Caco-2 (cell line): ENCODE measurements around the gene ITPR1. TPM values are rescaled to one million over a fixed set of nuclear protein-coding genes. Genes with fewer than 3 reads are reported as not detected.

Experiments
- BruUV-seq: library from RNA; stranded (reverse); fragments of 400-500 nt; replicated peaks from 2 replicates; lab custom pipeline; 2021; lab: Mats Ljungman, UMichigan
- CTCF ChIA-PET: fragments of 300-600 bp; sonication (Branson Sonifier 250); formaldehyde crosslinking; loops from one replicate; lab custom pipeline; 2022; ENCODE audit warnings: antibody characterized with exemption; lab: Charles Lee
- POLR2A ChIA-PET: fragments of 300-600 bp; sonication (Branson Sonifier 250); formaldehyde crosslinking; loops from one replicate; lab custom pipeline; 2022; ENCODE audit warnings: antibody characterized with exemption; lab: Charles Lee
- DNase-seq, 2 experiments: peaks; one replicate each; pipeline versions ENCODE4 v3.0.0 to v3.0.0-alpha.2; 2020 to 2022
- H3K27me3 ChIP-seq: replicated peaks from 2 replicates; pipeline ENCODE4 v1.6.0; 2011; ENCODE audit warnings: low read length; ENCODE audit not compliant: control insufficient read depth, insufficient read depth
- H3K36me3 ChIP-seq: 2 replicates; pipeline ENCODE4 v1.5.1; 2011; ENCODE audit warnings: low read length; ENCODE audit not compliant: control insufficient read depth, insufficient read depth
- H3K4me1 ChIP-seq: fragments of 250-450 bp; sonication (Bioruptor Pico); 2 replicates; pipeline ENCODE4 v1.5.1; 2020; ENCODE audit warnings: mild to moderate bottlenecking
- H3K4me3 ChIP-seq: 2 replicates; pipeline ENCODE4 v1.5.1; 2011; ENCODE audit warnings: low read depth, mild to moderate bottlenecking, control low read depth, low read length
- H3K9me3 ChIP-seq: fragments of 250-450 bp; sonication (Bioruptor Pico); 2 replicates; pipeline ENCODE4 v1.5.1; 2020; ENCODE audit warnings: mild to moderate bottlenecking, moderate library complexity
- H3K27ac Mint-ChIP-seq: one replicate; pipeline ENCODE4 v1.8.0; 2022; ENCODE audit warnings: mixed read lengths; ENCODE audit not compliant: unreplicated experiment
- H3K27me3 Mint-ChIP-seq: one replicate; pipeline ENCODE4 v1.8.0; 2022; ENCODE audit warnings: mixed read lengths; ENCODE audit not compliant: insufficient read depth, unreplicated experiment
- H3K36me3 Mint-ChIP-seq: one replicate; pipeline ENCODE4 v1.8.0; 2022; ENCODE audit warnings: mild to moderate bottlenecking, mixed read lengths; ENCODE audit not compliant: insufficient read depth, unreplicated experiment
- H3K4me1 Mint-ChIP-seq: one replicate; pipeline ENCODE4 v1.8.0; 2022; ENCODE audit warnings: low read depth, mixed read lengths; ENCODE audit not compliant: unreplicated experiment
- H3K4me3 Mint-ChIP-seq: one replicate; pipeline ENCODE4 v1.8.0; 2022; ENCODE audit warnings: mild to moderate bottlenecking, moderate library complexity, mixed read lengths; ENCODE audit not compliant: unreplicated experiment
- H3K9me3 Mint-ChIP-seq: one replicate; pipeline ENCODE4 v1.8.0; 2022; ENCODE audit warnings: mixed read lengths; ENCODE audit not compliant: unreplicated experiment
- CTCF ChIP-seq, 2 experiments: fragments of 200-600 bp in 1 of 2; IDR thresholded peaks; 1 replicate in 1 of 2; 2 replicates in 1 of 2; pipeline versions ENCODE4 v1.5.1 to v1.8.0; 2011 to 2022; ENCODE audit warnings: antibody characterized with exemption in 1 of 2, control low read depth in 1 of 2, inconsistent platforms in 1 of 2, low read depth in 1 of 2, low read length in 1 of 2, mild to moderate bottlenecking in 1 of 2, moderate library complexity in 1 of 2; ENCODE audit not compliant: insufficient read depth in 1 of 2, severe bottlenecking in 1 of 2, unreplicated experiment in 1 of 2
- intact Hi-C: fragments of 100-400 bp; cut with micrococcal nuclease; formaldehyde crosslinking; loops from one replicate; pipeline ENCODE4 v1.10.0; 2022; ENCODE audit not compliant: unreplicated experiment
- total RNA-seq: library from RNA; stranded (reverse); gene quantifications from 2 replicates; pipeline ENCODE4 v1.2.3, GENCODE V29; 2022

ITPR1 gene
- total RNA-seq, 1 experiment from 2014 or later, result 10.4 TPM

GRCh38 chr3:4674216-4674615 is 181.1 kb downstream of the ITPR1 start:
- Histone ChIP-seq H3K9me3 (no peaks in the 10 kb centered on the region), H3K4me3 (no peak overlapping the region), H3K36me3 (no peaks in the 10 kb centered on the region), H3K4me1 (no peaks in the 10 kb centered on the region), H3K27me3 (no peaks in the 10 kb centered on the region)
- TF ChIP-seq CTCF (IDR thresholded peaks at IDR 0.05; ENCODE audit: insufficient read depth in 1 of 2, low read depth in 1 of 2, low read length in 1 of 2, severe bottlenecking in 1 of 2, unreplicated experiment in 1 of 2), result no peak
- CTCF ChIA-PET, result no interaction called here
- H3K27ac Mint-ChIP-seq, result no peak overlapping the region
- POLR2A ChIA-PET, result no interaction called here
- no peaks in the 10 kb centered on the region for H3K36me3 Mint-ChIP-seq
- H3K4me1 Mint-ChIP-seq, result no peaks in the 10 kb centered on the region
- no TSS peak for BruUV-seq
- H3K4me3 Mint-ChIP-seq, result no peak overlapping the region
- H3K9me3 Mint-ChIP-seq, result no peaks in the 10 kb centered on the region
- DNase-seq, result no peak
- intact Hi-C loops, result no loop called here
- no peaks in the 10 kb centered on the region for H3K27me3 Mint-ChIP-seq

- TF ChIP-seq CTCF (IDR thresholded peaks at IDR 0.05; ENCODE audit: insufficient read depth in 1 of 2, low read depth in 1 of 2, low read length in 1 of 2, severe bottlenecking in 1 of 2, unreplicated experiment in 1 of 2), result no peak
- ChIA-PET POLR2A (no interaction called here), CTCF (no interaction called here)
- Histone ChIP-seq H3K9me3 (no peaks in the 10 kb centered on the region), H3K4me1 (no peaks in the 10 kb centered on the region), H3K36me3 (no peaks in the 10 kb centered on the region), H3K4me3 (no peak overlapping the region), H3K27me3 (no peaks in the 10 kb centered on the region)
- Mint-ChIP-seq H3K36me3 (no peaks in the 10 kb centered on the region), H3K9me3 (no peaks in the 10 kb centered on the region), H3K4me3 (no peak overlapping the region), H3K4me1 (no peaks in the 10 kb centered on the region), H3K27ac (no peak overlapping the region), H3K27me3 (peaks cover 2% of the 10 kb centered on the region)
- intact Hi-C loops, result no loop called here
- BruUV-seq, result no TSS peak
- no peak for DNase-seq
Measured at GRCh38 chr3:4675704-4676103, 182.6 kb downstream of the ITPR1 start.

GRCh38 chr3:4678320-4678719 is 185.2 kb downstream of the ITPR1 start:
- no peaks in the 10 kb centered on the region for H3K9me3 Mint-ChIP-seq
- no peaks in the 10 kb centered on the region for H3K9me3 ChIP-seq
- H3K4me1 ChIP-seq, result no peaks in the 10 kb centered on the region
- intact Hi-C loops, result no loop called here
- no peak for TF ChIP-seq CTCF (IDR thresholded peaks at IDR 0.05; ENCODE audit: insufficient read depth in 1 of 2, low read depth in 1 of 2, low read length in 1 of 2, severe bottlenecking in 1 of 2, unreplicated experiment in 1 of 2)
- POLR2A ChIA-PET, result no interaction called here
- H3K27me3 ChIP-seq, result no peaks in the 10 kb centered on the region
- DNase-seq, result no peak
- peaks cover 2% of the 10 kb centered on the region for H3K27me3 Mint-ChIP-seq
- CTCF ChIA-PET, result no interaction called here
- no peaks in the 10 kb centered on the region for H3K36me3 Mint-ChIP-seq
- H3K36me3 ChIP-seq, result no peaks in the 10 kb centered on the region
- no peak overlapping the region for H3K4me3 ChIP-seq
- H3K4me1 Mint-ChIP-seq, result no peaks in the 10 kb centered on the region
- no peak overlapping the region for H3K4me3 Mint-ChIP-seq
- BruUV-seq, result no TSS peak
- H3K27ac Mint-ChIP-seq, result no peak overlapping the region
